Naive B cell (primary cell): ENCODE results near the gene SEMA4B. TPM values are rescaled to one million over a fixed set of nuclear protein-coding genes. Genes with fewer than 3 reads are reported as not detected.
"Not testable (repeated sequence)": the region's sequence is repeated elsewhere in the genome, so short reads cannot be mapped to it uniquely, and the experiment has no call there.

Source experiments
- ATAC-seq, 2 donors: fragments of 150-1000 bp; cut with Tn5 transposase; 2 replicates each; pipeline ENCODE4 v1.10.0; 2021; ENCODE audit warnings: low read depth in 2 of 2, mild to moderate bottlenecking in 2 of 2, moderate library complexity in 2 of 2
- DNase-seq: peaks from one replicate; pipeline ENCODE4 v3.0.0; 2022
- H3K27ac Mint-ChIP-seq, 6 donors: one replicate each; pipeline ENCODE4 v1.8.0; 2020 to 2022; ENCODE audit warnings: mild to moderate bottlenecking in 6 of 6, mixed read lengths in 6 of 6, moderate library complexity in 5 of 6, inconsistent platforms in 2 of 6
- H3K27me3 Mint-ChIP-seq, 3 donors: one replicate each; pipeline ENCODE4 v1.8.0; 2021 to 2022; ENCODE audit warnings: mixed read lengths in 3 of 3, mild to moderate bottlenecking in 1 of 3
- H3K36me3 Mint-ChIP-seq, 2 donors: one replicate each; pipeline ENCODE4 v1.8.0; 2020 to 2022; ENCODE audit warnings: mixed read lengths in 2 of 2, inconsistent platforms in 1 of 2, mild to moderate bottlenecking in 1 of 2
- H3K4me1 Mint-ChIP-seq, 3 donors: one replicate each; pipeline ENCODE4 v1.8.0; 2020 to 2022; ENCODE audit warnings: mixed read lengths in 3 of 3, inconsistent platforms in 1 of 3, mild to moderate bottlenecking in 1 of 3, moderate library complexity in 1 of 3
- H3K4me3 Mint-ChIP-seq, 8 donors: one replicate each; pipeline ENCODE4 v1.8.0; 2020 to 2022; ENCODE audit warnings: mild to moderate bottlenecking in 8 of 8, mixed read lengths in 8 of 8, moderate library complexity in 8 of 8, inconsistent platforms in 2 of 8
- H3K9me3 Mint-ChIP-seq, 7 donors: one replicate each; pipeline ENCODE4 v1.8.0; 2020 to 2022; ENCODE audit warnings: mixed read lengths in 7 of 7, mild to moderate bottlenecking in 5 of 7, inconsistent platforms in 2 of 7, moderate library complexity in 1 of 7
- polyA plus RNA-seq, 6 donors: library from polyadenylated mRNA; unstranded; fragments of 300-500 nt; fragmentation: Illumina TruSeq; gene quantifications; one replicate each; pipeline ENCODE4 v1.2.3, GENCODE V29; 2021; ENCODE audit warnings: low read depth in 6 of 6

Gene SEMA4B
- polyA plus RNA-seq, 6 donors from 2014 or later = 96.8 to 172 (median 103) TPM

- no peak overlapping the region for H3K4me3 Mint-ChIP-seq
- peaks cover 0 to 4% of the 10 kb centered on the region in 2 donors for H3K36me3 Mint-ChIP-seq
- H3K27ac Mint-ChIP-seq = peak overlapping the region in 2 of 6 donors; percentile 24 to 52
- H3K27me3 Mint-ChIP-seq = no peaks in the 10 kb centered on the region
- H3K4me1 Mint-ChIP-seq = peaks cover 4 to 10% (median 5%) of the 10 kb centered on the region in 3 donors
- ATAC-seq (no peak), DNase-seq (no peak)
- no peaks in the 10 kb centered on the region for H3K9me3 Mint-ChIP-seq
These were observed 43.0 kb downstream of the SEMA4B start for GRCh38 chr15:90243943-90244639.

- ATAC-seq (no peak), DNase-seq (no peak)
- Mint-ChIP-seq H3K4me1 (peaks cover 11 to 17% (median 14%) of the 10 kb centered on the region in 3 donors), H3K27me3 (no peaks in the 10 kb centered on the region), H3K36me3 (no peaks in the 10 kb centered on the region), H3K4me3 (peak overlapping the region; percentile 55 to 89 (median 81)), H3K27ac (peak overlapping the region in 3 of 6 donors; percentile 56 to 78 (median 70)), H3K9me3 (no peaks in the 10 kb centered on the region)
These were observed 47.7 kb downstream of the SEMA4B start for GRCh38 chr15:90248789-90249202.

- Mint-ChIP-seq H3K9me3 (no peaks in the 10 kb centered on the region), H3K27me3 (no peaks in the 10 kb centered on the region), H3K4me3 (peak within 1 kb of the TSS; percentile 73 to 89 (median 84)), H3K4me1 (peaks cover 11 to 17% (median 14%) of the 10 kb centered on the region in 3 donors), H3K36me3 (no peaks in the 10 kb centered on the region), H3K27ac (peak within 1 kb of the TSS in 5 of 6 donors; percentile 24 to 84 (median 70))
- DNase-seq (peak; percentile 58), ATAC-seq (peak; percentile 61 to 65)
These were observed 48.2 kb downstream of the SEMA4B start, which contains the start of gene TTLL13 for GRCh38 chr15:90249203-90249863. Gene TTLL13, plus strand, starts transcription at chr15:90249556. Its CDS starts 1,075 bp downstream, at chr15:90250631.

GRCh38 chr15:90257776-90258175 lies 56.6 kb downstream of the SEMA4B start:
- H3K27ac Mint-ChIP-seq = no peak overlapping the region
- H3K27me3 Mint-ChIP-seq = peaks cover 0 to 9% (median 8%) of the 10 kb centered on the region in 3 donors
- no peaks in the 10 kb centered on the region for H3K36me3 Mint-ChIP-seq
- H3K4me3 Mint-ChIP-seq = no peak overlapping the region
- H3K9me3 Mint-ChIP-seq = peaks cover 0 to 1% (median 0%) of the 10 kb centered on the region in 7 donors
- no peak for DNase-seq
- peaks cover 0 to 7% (median 0%) of the 10 kb centered on the region in 3 donors for H3K4me1 Mint-ChIP-seq
- ATAC-seq = no peak

GRCh38 chr15:90259524-90259923 lies 58.4 kb downstream of the SEMA4B start:
- peaks cover 0 to 2% (median 0%) of the 10 kb centered on the region in 7 donors for H3K9me3 Mint-ChIP-seq
- no peak overlapping the region for H3K27ac Mint-ChIP-seq
- DNase-seq = no peak
- H3K4me1 Mint-ChIP-seq = peaks cover 10 to 15% (median 11%) of the 10 kb centered on the region in 3 donors
- no peaks in the 10 kb centered on the region for H3K36me3 Mint-ChIP-seq
- H3K4me3 Mint-ChIP-seq = no peak overlapping the region
- peaks cover 0 to 9% (median 8%) of the 10 kb centered on the region in 3 donors for H3K27me3 Mint-ChIP-seq
- no peak for ATAC-seq

- not testable (repeated sequence) for H3K27me3 Mint-ChIP-seq, H3K4me3 Mint-ChIP-seq, ATAC-seq
These were observed 59.6 kb downstream of the SEMA4B start for GRCh38 chr15:90260731-90261130.

GRCh38 chr15:90261811-90262210 lies 60.7 kb downstream of the SEMA4B start:
- no peaks in the 10 kb centered on the region for H3K36me3 Mint-ChIP-seq
- H3K4me1 Mint-ChIP-seq = peaks cover 27 to 30% (median 29%) of the 10 kb centered on the region in 3 donors
- peaks cover 0 to 8% (median under 1%) of the 10 kb centered on the region in 3 donors for H3K27me3 Mint-ChIP-seq
- peak overlapping the region in 1 of 8 donors; percentile 47 for H3K4me3 Mint-ChIP-seq
- H3K9me3 Mint-ChIP-seq = peaks cover 0 to 2% (median 0%) of the 10 kb centered on the region in 7 donors
- no peak overlapping the region for H3K27ac Mint-ChIP-seq
- ATAC-seq = no peak
- no peak for DNase-seq

More at GRCh38 chr15:90260731-90261130, 59.6 kb downstream of the SEMA4B start:
- not testable (repeated sequence) for H3K9me3 Mint-ChIP-seq, H3K36me3 Mint-ChIP-seq, DNase-seq, H3K27ac Mint-ChIP-seq
- H3K4me1 Mint-ChIP-seq = peaks cover 18 to 24% (median 20%) of the 10 kb centered on the region in 3 donors

GRCh38 chr15:90262426-90262825 lies 61.3 kb downstream of the SEMA4B start:
- H3K9me3 Mint-ChIP-seq = peaks cover 0 to 2% (median 0%) of the 10 kb centered on the region in 7 donors
- ATAC-seq = no peak
- H3K4me1 Mint-ChIP-seq = peaks cover 33 to 36% (median 33%) of the 10 kb centered on the region in 3 donors
- no peak for DNase-seq
- peak overlapping the region in 1 of 6 donors; percentile 78 for H3K27ac Mint-ChIP-seq
- H3K27me3 Mint-ChIP-seq = peaks cover 0 to 5% (median 0%) of the 10 kb centered on the region in 3 donors
- peak overlapping the region in 1 of 8 donors; percentile 47 for H3K4me3 Mint-ChIP-seq
- H3K36me3 Mint-ChIP-seq = no peaks in the 10 kb centered on the region

- no peaks in the 10 kb centered on the region for H3K27me3 Mint-ChIP-seq
- peaks cover 4 to 16% of the 10 kb centered on the region in 2 donors for H3K36me3 Mint-ChIP-seq
- H3K27ac Mint-ChIP-seq = peak overlapping the region; percentile 98 to 100 (median 100)
- peaks cover 0 to 2% (median 0%) of the 10 kb centered on the region in 7 donors for H3K9me3 Mint-ChIP-seq
- peak overlapping the region; percentile 93 to 97 (median 96) for H3K4me3 Mint-ChIP-seq
- peaks cover 45 to 51% (median 51%) of the 10 kb centered on the region in 3 donors for H3K4me1 Mint-ChIP-seq
- ATAC-seq (no peak), DNase-seq (no peak)
These were observed 63.5 kb downstream of the SEMA4B start for GRCh38 chr15:90264671-90265070.

- DNase-seq (peak; percentile 96), ATAC-seq (peak; percentile 81 to 88)
- Mint-ChIP-seq H3K4me1 (peaks cover 53 to 59% (median 59%) of the 10 kb centered on the region in 3 donors), H3K9me3 (peaks cover 0 to 2% (median 0%) of the 10 kb centered on the region in 7 donors), H3K27ac (peak within 1 kb of the TSS; percentile 99 to 100 (median 100)), H3K27me3 (no peaks in the 10 kb centered on the region), H3K36me3 (peaks cover 10 to 24% of the 10 kb centered on the region in 2 donors), H3K4me3 (peak within 1 kb of the TSS; percentile 93 to 97 (median 96))
These were observed 64.3 kb downstream of the SEMA4B start, which contains the start of gene NGRN for GRCh38 chr15:90265271-90266060. Gene NGRN, plus strand, starts transcription at chr15:90265672. Its CDS starts 41 bp downstream, at chr15:90265713.

- H3K4me1 Mint-ChIP-seq = peaks cover 58 to 65% (median 61%) of the 10 kb centered on the region in 3 donors
- ATAC-seq (peak; percentile 5 to 9), DNase-seq (no peak)
- H3K27me3 Mint-ChIP-seq = no peaks in the 10 kb centered on the region
- peak overlapping the region; percentile 99 to 100 (median 100) for H3K27ac Mint-ChIP-seq
- peaks cover 0 to 2% (median 0%) of the 10 kb centered on the region in 7 donors for H3K9me3 Mint-ChIP-seq
- H3K36me3 Mint-ChIP-seq = peaks cover 12 to 30% of the 10 kb centered on the region in 2 donors
- H3K4me3 Mint-ChIP-seq = peak overlapping the region; percentile 93 to 97 (median 96)
These were observed 64.9 kb downstream of the SEMA4B start for GRCh38 chr15:90266061-90266431.

GRCh38 chr15:90266485-90266884 lies 65.4 kb downstream of the SEMA4B start:
- Mint-ChIP-seq H3K4me1 (peaks cover 61 to 68% (median 63%) of the 10 kb centered on the region in 3 donors), H3K4me3 (peak overlapping the region; percentile 93 to 97 (median 96)), H3K9me3 (peaks cover 0 to 2% (median 0%) of the 10 kb centered on the region in 7 donors), H3K36me3 (peaks cover 15 to 33% of the 10 kb centered on the region in 2 donors), H3K27me3 (no peaks in the 10 kb centered on the region), H3K27ac (peak overlapping the region; percentile 99 to 100 (median 100))
- no peak for DNase-seq
- no peak for ATAC-seq
